ENCODE results near the gene MAPT. TPM values are rescaled to one million over a fixed set of nuclear protein-coding genes. Genes with fewer than 3 reads are reported as not detected.
A peak's percentile ranks its signal among the peaks of the same experiment; 100 is the strongest.

The MAPT gene
- total and polyA plus RNA-seq, 4 donors = 0.27 to 3.8 (median 1.8) TPM

DNA sequence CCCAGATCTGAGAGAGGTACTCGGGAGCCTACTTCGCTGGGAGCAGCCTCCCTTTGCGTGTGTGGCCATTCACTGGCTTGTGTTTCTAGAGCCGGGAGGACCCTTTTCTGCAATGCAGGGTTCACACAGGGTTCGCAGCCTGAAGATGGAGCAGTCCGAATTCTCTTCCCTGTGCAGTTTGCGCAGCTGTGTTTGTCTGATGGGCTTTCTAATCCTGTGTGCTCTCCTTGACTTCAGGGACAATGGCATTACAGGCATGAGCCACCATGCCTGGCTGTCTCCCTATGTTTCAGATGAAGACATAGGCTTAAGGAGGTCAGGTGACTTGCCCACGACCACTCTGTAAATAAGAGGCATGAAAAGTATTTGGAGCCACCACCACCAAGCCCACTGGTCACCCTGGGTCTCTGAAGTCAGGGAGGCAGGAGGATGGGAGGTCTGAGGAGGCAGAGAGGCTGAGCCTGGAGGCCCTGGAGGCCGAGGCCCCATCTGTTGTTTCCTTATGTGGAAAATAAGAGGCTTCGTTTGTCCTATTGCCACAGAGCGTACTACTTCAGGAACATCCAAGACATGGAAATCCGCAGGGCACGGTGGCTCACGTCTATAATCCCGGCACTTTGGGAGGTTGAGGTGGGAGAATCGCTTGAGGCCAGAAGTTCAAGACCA is 99.7 kb downstream of the MAPT start:
- H3K9ac ChIP-seq (ENCODE audit: insufficient read depth in 1 of 2, low read length in 2 of 2) = no peak overlapping the region
- no peak for TF ChIP-seq CTCF (IDR thresholded peaks at IDR 0.05; ENCODE audit: control extremely low read depth, extremely low read depth)
- ATAC-seq (ENCODE audit: insufficient read depth, low FRiP score) = no peak
- H3K4me3 ChIP-seq = no peak overlapping the region
- 90% methylated on average over 16 of the region's 16 CpGs for WGBS, 2 donors
- H3K9me3 ChIP-seq (ENCODE audit: control insufficient read depth in 4 of 4, insufficient read depth in 3 of 4, low read length in 3 of 4) = no peaks in the 10 kb centered on the region
- H3K36me3 ChIP-seq (ENCODE audit: control insufficient read depth in 4 of 4, insufficient read depth in 4 of 4, low read length in 4 of 4) = no peaks in the 10 kb centered on the region
- H3K4me1 ChIP-seq (ENCODE audit: control insufficient read depth in 5 of 5, insufficient read depth in 5 of 5, low read length in 5 of 5) = peaks cover 0 to 8% (median 6%) of the 10 kb centered on the region in 5 donors
- H3K27ac ChIP-seq (ENCODE audit: low read depth in 1 of 2, low read length in 1 of 2) = no peak overlapping the region
- no peak for DNase-seq
- H3K27me3 ChIP-seq (ENCODE audit: control insufficient read depth in 3 of 3, insufficient read depth in 3 of 3, low read length in 2 of 3) = no peaks in the 10 kb centered on the region

GRCh38 chr17:45994987-45995386 is 100.6 kb downstream of the MAPT start:
- Histone ChIP-seq H3K4me3 (no peak overlapping the region), H3K27me3 (ENCODE audit: control insufficient read depth in 3 of 3, insufficient read depth in 3 of 3, low read length in 2 of 3) (no peaks in the 10 kb centered on the region), H3K4me1 (ENCODE audit: control insufficient read depth in 5 of 5, insufficient read depth in 5 of 5, low read length in 5 of 5) (peaks cover 0 to 8% (median 6%) of the 10 kb centered on the region in 5 donors), H3K9ac (ENCODE audit: insufficient read depth in 1 of 2, low read length in 2 of 2) (no peak overlapping the region), H3K27ac (ENCODE audit: low read depth in 1 of 2, low read length in 1 of 2) (no peak overlapping the region), H3K36me3 (ENCODE audit: control insufficient read depth in 4 of 4, insufficient read depth in 4 of 4, low read length in 4 of 4) (no peaks in the 10 kb centered on the region), H3K9me3 (ENCODE audit: control insufficient read depth in 4 of 4, insufficient read depth in 3 of 4, low read length in 3 of 4) (no peaks in the 10 kb centered on the region)
- TF ChIP-seq CTCF (IDR thresholded peaks at IDR 0.05; ENCODE audit: control extremely low read depth, extremely low read depth) = no peak
- 94 to 95% methylated on average over 8 of the region's 8 CpGs for WGBS, 2 donors
- ATAC-seq (ENCODE audit: insufficient read depth, low FRiP score) (no peak), DNase-seq (no peak)

DNA sequence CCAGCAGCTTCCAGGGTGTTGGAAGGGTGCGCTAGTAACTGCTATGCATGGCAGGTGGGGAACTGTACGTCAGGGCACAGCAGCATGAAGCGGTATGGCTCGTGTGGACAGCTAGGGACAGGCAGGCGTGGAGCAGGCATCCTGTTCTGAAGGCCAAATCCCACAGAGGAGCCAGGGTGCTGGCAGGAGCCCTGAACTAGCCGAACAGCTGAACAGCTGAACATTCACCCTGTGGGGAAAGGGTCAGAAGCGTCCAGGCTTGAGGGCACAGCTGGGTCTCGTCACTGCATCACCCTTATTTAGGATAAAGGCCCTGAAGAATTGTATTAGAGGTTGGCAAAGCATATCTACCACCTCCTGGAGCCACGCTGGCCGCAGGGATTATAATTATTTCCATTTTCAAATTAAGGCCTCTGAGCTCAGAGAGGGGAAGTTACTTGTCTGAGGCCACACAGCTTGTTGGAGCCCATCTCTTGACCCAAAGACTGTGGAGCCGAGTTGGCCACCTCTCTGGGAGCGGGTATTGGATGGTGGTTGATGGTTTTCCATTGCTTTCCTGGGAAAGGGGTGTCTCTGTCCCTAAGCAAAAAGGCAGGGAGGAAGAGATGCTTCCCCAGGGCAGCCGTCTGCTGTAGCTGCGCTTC is 101.4 kb downstream of the MAPT start:
- no peak for TF ChIP-seq CTCF (IDR thresholded peaks at IDR 0.05; ENCODE audit: control extremely low read depth, extremely low read depth)
- ATAC-seq (ENCODE audit: insufficient read depth, low FRiP score) (no peak), DNase-seq (peak; percentile 66 to 79 (median 78))
- no peaks in the 10 kb centered on the region for H3K9me3 ChIP-seq (ENCODE audit: control insufficient read depth in 4 of 4, insufficient read depth in 3 of 4, low read length in 3 of 4)
- no peak overlapping the region for H3K27ac ChIP-seq (ENCODE audit: low read depth in 1 of 2, low read length in 1 of 2)
- peaks cover 0 to 8% (median 6%) of the 10 kb centered on the region in 5 donors for H3K4me1 ChIP-seq (ENCODE audit: control insufficient read depth in 5 of 5, insufficient read depth in 5 of 5, low read length in 5 of 5)
- WGBS, 2 donors = 77 to 86% methylated on average over 14 of the region's 14 CpGs
- no peaks in the 10 kb centered on the region for H3K27me3 ChIP-seq (ENCODE audit: control insufficient read depth in 3 of 3, insufficient read depth in 3 of 3, low read length in 2 of 3)
- H3K36me3 ChIP-seq (ENCODE audit: control insufficient read depth in 4 of 4, insufficient read depth in 4 of 4, low read length in 4 of 4) = no peaks in the 10 kb centered on the region
- H3K4me3 ChIP-seq = no peak overlapping the region
- H3K9ac ChIP-seq (ENCODE audit: insufficient read depth in 1 of 2, low read length in 2 of 2) = no peak overlapping the region

Data from lung (tissue), 12 donors.